MM.1S (cell line): Measurements from ENCODE around the gene NTSR1.

ENCODE experiments used
- EZH2 ChIP-seq: fragments of 300-600 bp; sonication (generic); optimal IDR thresholded peaks from 2 replicates; pipeline ENCODE3; 2017; ENCODE audit warnings: low read depth, mild to moderate bottlenecking, antibody characterized with exemption, low read length, mixed read lengths
- EZH2phosphoT487 ChIP-seq: fragments of 300-600 bp; sonication (generic); IDR thresholded peaks from 2 replicates; pipeline ENCODE4 v1.6.1; 2018; ENCODE audit warnings: antibody characterized with exemption, low read length
- TF ChIP-seq, protein P1 (sequence below): fragments of 300-600 bp; sonication (generic); IDR thresholded peaks from 2 replicates; pipeline ENCODE4 v1.5.1; 2016; ENCODE audit warnings: antibody characterized with exemption, low read length, mixed read lengths

DNA sequence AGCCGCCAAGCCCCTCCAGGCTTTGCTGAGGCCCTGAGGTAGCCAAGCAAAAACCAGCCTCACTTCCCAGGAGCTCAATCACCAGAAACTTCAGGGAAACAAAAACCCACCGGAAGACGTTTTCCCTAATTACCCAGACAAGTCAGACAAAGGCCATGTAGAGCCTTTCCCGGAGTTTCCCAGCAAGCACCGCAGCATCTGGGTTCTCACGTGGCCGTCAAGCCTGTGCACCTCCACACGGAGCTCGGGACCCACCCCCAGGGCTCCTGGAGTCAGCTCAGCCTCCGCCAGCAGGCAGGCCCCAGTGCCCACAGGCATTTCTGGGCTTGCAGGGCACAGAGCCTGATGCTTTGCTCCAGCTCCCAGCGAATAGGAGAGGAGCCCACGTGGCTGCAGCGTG, 77.5 kb downstream of the NTSR1 start:
- TF ChIP-seq, protein P1, sequence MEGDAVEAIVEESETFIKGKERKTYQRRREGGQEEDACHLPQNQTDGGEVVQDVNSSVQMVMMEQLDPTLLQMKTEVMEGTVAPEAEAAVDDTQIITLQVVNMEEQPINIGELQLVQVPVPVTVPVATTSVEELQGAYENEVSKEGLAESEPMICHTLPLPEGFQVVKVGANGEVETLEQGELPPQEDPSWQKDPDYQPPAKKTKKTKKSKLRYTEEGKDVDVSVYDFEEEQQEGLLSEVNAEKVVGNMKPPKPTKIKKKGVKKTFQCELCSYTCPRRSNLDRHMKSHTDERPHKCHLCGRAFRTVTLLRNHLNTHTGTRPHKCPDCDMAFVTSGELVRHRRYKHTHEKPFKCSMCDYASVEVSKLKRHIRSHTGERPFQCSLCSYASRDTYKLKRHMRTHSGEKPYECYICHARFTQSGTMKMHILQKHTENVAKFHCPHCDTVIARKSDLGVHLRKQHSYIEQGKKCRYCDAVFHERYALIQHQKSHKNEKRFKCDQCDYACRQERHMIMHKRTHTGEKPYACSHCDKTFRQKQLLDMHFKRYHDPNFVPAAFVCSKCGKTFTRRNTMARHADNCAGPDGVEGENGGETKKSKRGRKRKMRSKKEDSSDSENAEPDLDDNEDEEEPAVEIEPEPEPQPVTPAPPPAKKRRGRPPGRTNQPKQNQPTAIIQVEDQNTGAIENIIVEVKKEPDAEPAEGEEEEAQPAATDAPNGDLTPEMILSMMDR: no peak
- TF ChIP-seq EZH2: no peak
- no peak for TF ChIP-seq EZH2phosphoT487
